GM20000 (cell line): ENCODE measurements around the gene SH3BP2.
A peak's percentile ranks its signal among the peaks of the same experiment; 100 is the strongest.

Experiments used
- DNase-seq: peaks from one replicate; pipeline ENCODE4 v3.0.0; 2012; ENCODE audit warnings: low spot score
- CTCF ChIP-seq: IDR thresholded peaks from 2 replicates; pipeline ENCODE4 v1.5.1; 2012; ENCODE audit warnings: mild to moderate bottlenecking, control low read depth; ENCODE audit errors: extremely low read depth, missing control alignments

SH3BP2 gene

GRCh38 chr4:2795893-2796848 is 3.3 kb downstream of the SH3BP2 start:
- no peak for TF ChIP-seq CTCF
- DNase-seq: no peak

- DNase-seq: no peak
- TF ChIP-seq CTCF: no peak
Measured at GRCh38 chr4:2796849-2797544, 4.1 kb downstream of the SH3BP2 start.

GRCh38 chr4:2797545-2798305 is 4.8 kb downstream of the SH3BP2 start:
- TF ChIP-seq CTCF: no peak

GRCh38 chr4:2798399-2799223 is 5.7 kb downstream of the SH3BP2 start:
- TF ChIP-seq CTCF: no peak
- DNase-seq: peak; percentile 75

More at GRCh38 chr4:2797545-2798305, 4.8 kb downstream of the SH3BP2 start:
- no peak for DNase-seq

- TF ChIP-seq CTCF: no peak
- DNase-seq: no peak
Measured at GRCh38 chr4:2799224-2799911, 6.5 kb downstream of the SH3BP2 start.

GRCh38 chr4:2799971-2800690 is 7.2 kb downstream of the SH3BP2 start:
- TF ChIP-seq CTCF: no peak
- DNase-seq: no peak
